H1 (cell line): Measurements from ENCODE around the gene B3GNT2. TPM values are rescaled to one million over a fixed set of nuclear protein-coding genes. Genes with fewer than 3 reads are reported as not detected.

ENCODE experiments used
- CTCF ChIA-PET: fragments of 300-600 bp; sonication (Branson Sonifier 250); formaldehyde crosslinking; loops from one replicate; lab custom pipeline; 2021; ENCODE audit not compliant: partially characterized antibody; lab: Charles Lee
- POLR2A ChIA-PET: fragments of 300-600 bp; sonication (Branson Sonifier 250); formaldehyde crosslinking; loops from one replicate; lab custom pipeline; 2021; ENCODE audit warnings: inconsistent platforms; ENCODE audit not compliant: partially characterized antibody; lab: Charles Lee
- DNase-seq, 2 experiments: peaks; one replicate each; pipeline versions ENCODE4 v3.0.0 to v3.0.0-alpha.2; 2010 to 2022; ENCODE audit warnings: low spot score in 2 of 2, low read depth in 1 of 2, mixed read lengths in 1 of 2
- FAIRE-seq: peaks from 2 replicates; lab custom pipeline; 2011; peaks lifted over from hg19 to GRCh38; lab: Jason Lieb, UNC
- H2AFZ ChIP-seq: 2 replicates; pipeline ENCODE4 v1.8.1; 2012; ENCODE audit warnings: low read length, inconsistent platforms
- H2AK5ac ChIP-seq: 2 replicates; pipeline ENCODE4 v1.6.1; 2013; ENCODE audit warnings: low read depth, low read length
- H2BK120ac ChIP-seq: replicated peaks from 2 replicates; pipeline ENCODE3; 2013; ENCODE audit warnings: low read depth, low read length, inconsistent platforms
- H2BK12ac ChIP-seq: 2 replicates; pipeline ENCODE4 v1.6.1; 2013; ENCODE audit warnings: low read depth, low read length
- H2BK15ac ChIP-seq: 2 replicates; pipeline ENCODE4 v1.6.1; 2013; ENCODE audit warnings: low read length
- H2BK20ac ChIP-seq: 2 replicates; pipeline ENCODE4 v1.6.1; 2013; ENCODE audit warnings: low read length
- H2BK5ac ChIP-seq: 2 replicates; pipeline ENCODE4 v1.6.1; 2013; ENCODE audit warnings: low read depth, low read length
- H3K14ac ChIP-seq: 2 replicates; pipeline ENCODE4 v1.6.1; 2013; ENCODE audit warnings: inconsistent platforms; ENCODE audit not compliant: insufficient read length
- H3K18ac ChIP-seq: 2 replicates; pipeline ENCODE4 v1.6.1; 2013; ENCODE audit warnings: low read length; ENCODE audit errors: extremely low read depth
- H3K23ac ChIP-seq: 2 replicates; pipeline ENCODE4 v1.6.1; 2013; ENCODE audit warnings: inconsistent platforms; ENCODE audit not compliant: insufficient read length
- H3K23me2 ChIP-seq: 2 replicates; pipeline ENCODE4 v1.6.1; 2013; ENCODE audit warnings: low read depth, low read length
- H3K27ac ChIP-seq: 2 replicates; pipeline ENCODE4 v1.6.1; 2011; ENCODE audit warnings: low read depth, low read length, inconsistent platforms
- H3K27me3 ChIP-seq, 4 experiments: replicated peaks in 1 of 4; 1 replicate in 1 of 4; 2 replicates in 3 of 4; pipeline versions ENCODE4 v1.6.1 to v1.8.1; 2011 to 2013; ENCODE audit warnings: low read length in 3 of 4, mild to moderate bottlenecking in 3 of 4, inconsistent platforms in 2 of 4, mixed read lengths in 2 of 4, moderate library complexity in 1 of 4; ENCODE audit not compliant: control insufficient read depth in 3 of 4, insufficient read depth in 3 of 4; ENCODE audit errors: extremely low read depth in 1 of 4
- H3K36me3 ChIP-seq, 4 experiments: 2 replicates each; pipeline versions ENCODE4 v1.6.1 to v1.8.1; 2011 to 2013; ENCODE audit warnings: mild to moderate bottlenecking in 4 of 4, low read length in 3 of 4, moderate library complexity in 2 of 4, control low read depth in 1 of 4, inconsistent platforms in 1 of 4; ENCODE audit not compliant: insufficient read depth in 4 of 4, control insufficient read depth in 2 of 4
- H3K4ac ChIP-seq: replicated peaks from 2 replicates; pipeline ENCODE3; 2013; ENCODE audit warnings: low read length, low read depth, mixed read lengths, inconsistent platforms; ENCODE audit not compliant: insufficient read length
- H3K4me1 ChIP-seq, 4 experiments: replicated peaks in 1 of 4; 1 replicate in 1 of 4; 2 replicates in 3 of 4; pipeline versions ENCODE4 v1.6.1 to v1.8.1; 2011 to 2013; ENCODE audit warnings: low read length in 3 of 4, inconsistent platforms in 2 of 4, mixed read lengths in 1 of 4; ENCODE audit not compliant: insufficient read depth in 4 of 4, control insufficient read depth in 3 of 4
- H3K4me2 ChIP-seq, 2 experiments: 2 replicates each; pipeline versions ENCODE4 v1.6.1 to v1.8.1; 2011 to 2013; ENCODE audit warnings: low read depth in 2 of 2, low read length in 2 of 2, control low read depth in 1 of 2, inconsistent platforms in 1 of 2, mild to moderate bottlenecking in 1 of 2; ENCODE audit not compliant: insufficient read depth in 1 of 2
- H3K4me3 ChIP-seq, 4 experiments: fragments of 200-600, 300-600 bp in 1 of 4; sonication (generic), shearing (Covaris generic), sonication (Bioruptor Twin) in 1 of 4; 2 replicates each; pipeline versions ENCODE4 v1.5.1 to v1.8.1; 2011 to 2016; ENCODE audit warnings: low read length in 4 of 4, low read depth in 3 of 4, control low read depth in 2 of 4, inconsistent platforms in 2 of 4, mild to moderate bottlenecking in 2 of 4, mixed read lengths in 1 of 4, moderate library complexity in 1 of 4; ENCODE audit not compliant: insufficient read depth in 2 of 4; ENCODE audit errors: extremely low read depth in 1 of 4
- H3K56ac ChIP-seq: replicated peaks from 2 replicates; pipeline ENCODE3; 2013; ENCODE audit warnings: low read depth, mild to moderate bottlenecking, mixed read lengths, low read length, inconsistent platforms; ENCODE audit not compliant: insufficient read length
- H3K79me1 ChIP-seq: 2 replicates; pipeline ENCODE4 v1.6.1; 2013; ENCODE audit warnings: low read depth, low read length, control low read depth
- H3K79me2 ChIP-seq, 2 experiments: 2 replicates each; pipeline versions ENCODE4 v1.6.1 to v1.8.1; 2012 to 2013; ENCODE audit warnings: low read length in 2 of 2, mild to moderate bottlenecking in 2 of 2, inconsistent platforms in 1 of 2; ENCODE audit not compliant: insufficient read depth in 2 of 2, control insufficient read depth in 1 of 2
- H3K9ac ChIP-seq, 4 experiments: replicated peaks in 1 of 4; 1 replicate in 1 of 4; 2 replicates in 3 of 4; pipeline versions ENCODE4 v1.6.1 to v1.8.1; 2011 to 2013; ENCODE audit warnings: low read depth in 3 of 4, low read length in 3 of 4, control low read depth in 2 of 4, mild to moderate bottlenecking in 2 of 4, moderate library complexity in 2 of 4, inconsistent platforms in 1 of 4; ENCODE audit errors: extremely low read depth in 1 of 4
- H3K9me3 ChIP-seq, 2 experiments: 2 replicates each; pipeline versions ENCODE4 v1.6.1 to v1.8.1; 2012 to 2013; ENCODE audit warnings: mild to moderate bottlenecking in 2 of 2, moderate library complexity in 2 of 2, control low read depth in 1 of 2, inconsistent platforms in 1 of 2, low read depth in 1 of 2, low read length in 1 of 2, mixed read lengths in 1 of 2; ENCODE audit not compliant: insufficient read depth in 2 of 2
- H4K20me1 ChIP-seq, 2 experiments: replicated peaks in 1 of 2; 2 replicates each; pipeline versions ENCODE3 to v1.8.1; 2011 to 2013; ENCODE audit warnings: inconsistent platforms in 2 of 2, low read length in 2 of 2, mild to moderate bottlenecking in 1 of 2; ENCODE audit not compliant: insufficient read depth in 2 of 2, control insufficient read depth in 1 of 2
- H4K5ac ChIP-seq: 2 replicates; pipeline ENCODE4 v1.6.1; 2013; ENCODE audit warnings: low read length, low read depth, mixed read lengths, inconsistent platforms; ENCODE audit not compliant: insufficient read length
- H4K8ac ChIP-seq: 2 replicates; pipeline ENCODE4 v1.8.0; 2013; ENCODE audit warnings: mild to moderate bottlenecking, moderate library complexity, low read length, inconsistent platforms; ENCODE audit not compliant: insufficient read depth; ENCODE audit errors: extremely low read depth
- H4K91ac ChIP-seq: replicated peaks from 2 replicates; pipeline ENCODE3; 2013; ENCODE audit warnings: low read length, mixed read lengths, inconsistent platforms; ENCODE audit not compliant: insufficient read length
- ATF2 ChIP-seq: IDR thresholded peaks from 2 replicates; pipeline ENCODE4 v1.6.1; 2012; ENCODE audit warnings: low read length, inconsistent platforms
- BACH1 ChIP-seq: IDR thresholded peaks from 2 replicates; pipeline ENCODE4 v1.6.1; 2012; ENCODE audit warnings: low read length, improper control_type of control experiment
- CHD2 ChIP-seq: IDR thresholded peaks from 2 replicates; pipeline ENCODE4 v1.6.1; 2012; ENCODE audit warnings: low read length, improper control_type of control experiment
- HDAC2 ChIP-seq, 2 experiments: fragments of 300-600 bp in 1 of 2; sonication (generic) in 1 of 2; IDR thresholded peaks; 2 replicates each; pipeline ENCODE4 v1.6.1; 2011 to 2012; ENCODE audit warnings: low read depth in 2 of 2, low read length in 2 of 2, mild to moderate bottlenecking in 2 of 2, moderate library complexity in 2 of 2, borderline replicate concordance in 1 of 2, inconsistent platforms in 1 of 2
- KDM4A ChIP-seq: IDR thresholded peaks from one replicate; pipeline ENCODE4 v1.7.1; 2012; ENCODE audit warnings: low read depth, mild to moderate bottlenecking, moderate library complexity, low read length, inconsistent platforms; ENCODE audit not compliant: severe bottlenecking
- KDM5A ChIP-seq: fragments of 200-600 bp; IDR thresholded peaks from 2 replicates; pipeline ENCODE4 v1.7.1; 2012; ENCODE audit warnings: mild to moderate bottlenecking, low read length, inconsistent platforms, mixed read lengths
- NANOG ChIP-seq: IDR thresholded peaks from 2 replicates; pipeline ENCODE4 v1.6.1; 2011; ENCODE audit warnings: low read length, low read depth, mild to moderate bottlenecking, inconsistent platforms; ENCODE audit not compliant: insufficient read depth, poor library complexity, severe bottlenecking
- NRF1 ChIP-seq: IDR thresholded peaks from 2 replicates; pipeline ENCODE4 v1.6.1; 2011; ENCODE audit warnings: mild to moderate bottlenecking, low read depth, low read length, improper control_type of control experiment
- PHF8 ChIP-seq: fragments of 200-600 bp; sonication (generic); conservative IDR thresholded peaks from 2 replicates; pipeline ENCODE4 v1.7.1; 2012; ENCODE audit warnings: low read depth, mild to moderate bottlenecking, inconsistent platforms, low read length, moderate library complexity
- RAD21 ChIP-seq, 2 experiments: IDR thresholded peaks in 1 of 2; conservative IDR thresholded peaks in 1 of 2; 2 replicates each; pipeline ENCODE4 v1.6.1; 2011; ENCODE audit warnings: low read depth in 2 of 2, low read length in 2 of 2, improper control_type of control experiment in 1 of 2, inconsistent platforms in 1 of 2, mild to moderate bottlenecking in 1 of 2, moderate library complexity in 1 of 2
- RBBP5 ChIP-seq: IDR thresholded peaks from 2 replicates; pipeline ENCODE4 v1.7.1; 2012; ENCODE audit warnings: low read depth, mild to moderate bottlenecking, inconsistent platforms, low read length, moderate library complexity, borderline replicate concordance
- SP4 ChIP-seq: IDR thresholded peaks from 2 replicates; pipeline ENCODE4 v1.6.1; 2012; ENCODE audit warnings: low read length, inconsistent platforms
- TBP ChIP-seq: IDR thresholded peaks from 2 replicates; pipeline ENCODE4 v1.6.1; 2011; ENCODE audit warnings: low read depth, low read length, improper control_type of control experiment
- YY1 ChIP-seq: IDR thresholded peaks from 2 replicates; pipeline ENCODE4 v1.6.1; 2011; ENCODE audit warnings: low read depth, mild to moderate bottlenecking, low read length
- polyA plus RNA-seq, 7 experiments: library from polyadenylated mRNA; depleted of rRNA in 3 of 7; stranded (reverse) in 5 of 7; unstranded in 2 of 7; fragments of >200 nt in 5 of 7; fragments of 200-250 nt in 2 of 7; gene quantifications; 1 replicate in 5 of 7; 2 replicates in 1 of 7; 4 replicates in 1 of 7; pipeline versions ENCODE4 v1.2.1 to v1.2.3, GENCODE V29; 2011 to 2013; ENCODE audit warnings: missing spikeins in 2 of 7, mixed read lengths in 2 of 7
- total RNA-seq: library from RNA; stranded (reverse); fragmentation: NEBNext Ultra II Directional; extraction: Animal tissue kit (Norgen Biotek cat#: 25700); gene quantifications from 2 replicates; pipeline ENCODE4 v1.2.1, GENCODE V29; 2021

Gene B3GNT2
- total and polyA plus RNA-seq, 2 of the 8 experiments (the other 6 are each of a cell fraction or from before 2014, with no cell fraction given), result 20.1 to 40.8 TPM

- H2BK12ac ChIP-seq, result no peak overlapping the region
- CTCF ChIA-PET, result no interaction called here
- no peak overlapping the region for H2AK5ac ChIP-seq
- no peaks in the 10 kb centered on the region for H3K9me3 ChIP-seq
- no peak overlapping the region for H3K4me2 ChIP-seq
- no peak for FAIRE-seq
- H4K20me1 ChIP-seq, result no peaks in the 10 kb centered on the region
- no peak overlapping the region for H4K5ac ChIP-seq
- no peak overlapping the region; the same call in 1 of the 2 replicates for H2BK20ac ChIP-seq
- DNase-seq, result no peak
- H3K79me2 ChIP-seq, result no peaks in the 10 kb centered on the region
- H2BK5ac ChIP-seq, result no peak overlapping the region
- H3K4me1 ChIP-seq, result peaks cover 0 to 3% (median 0%) of the 10 kb centered on the region in 4 experiments; a peak in 2 of 7 replicates
- H3K23me2 ChIP-seq, result no peaks in the 10 kb centered on the region
- no peak overlapping the region for H3K4me3 ChIP-seq
- H3K36me3 ChIP-seq, result no peaks in the 10 kb centered on the region
- POLR2A ChIA-PET, result no interaction called here
- H2BK15ac ChIP-seq, result no peak overlapping the region
- no peak overlapping the region for H4K91ac ChIP-seq
- H3K18ac ChIP-seq, result no peak overlapping the region
- H4K8ac ChIP-seq, result no peak overlapping the region
- H3K9ac ChIP-seq, result no peak overlapping the region
- H3K27me3 ChIP-seq, result no peaks in the 10 kb centered on the region
- no peak overlapping the region for H3K23ac ChIP-seq
- no peaks in the 10 kb centered on the region for H3K79me1 ChIP-seq
- H3K14ac ChIP-seq, result no peak overlapping the region
- H2BK120ac ChIP-seq, result no peak overlapping the region
- no peak overlapping the region for H3K27ac ChIP-seq
- no peak overlapping the region for H3K56ac ChIP-seq
- no peak overlapping the region for H2AFZ ChIP-seq
- no peak overlapping the region for H3K4ac ChIP-seq
- no peak for TF ChIP-seq HDAC2 (IDR thresholded peaks at IDR 0.05; ENCODE audit: borderline replicate concordance in 1 of 2, low read depth in 2 of 2, low read length in 2 of 2)
- no peak for TF ChIP-seq TBP
- TF ChIP-seq RAD21 (IDR thresholded peaks at IDR 0.05 in 1 of 2, conservative IDR thresholded peaks at IDR 0.05 in 1 of 2; ENCODE audit: low read depth in 2 of 2, low read length in 2 of 2), result no peak
- TF ChIP-seq KDM5A, result no peak
- TF ChIP-seq NRF1, result no peak
- no peak for TF ChIP-seq BACH1
- TF ChIP-seq NANOG, result no peak
- no peak for TF ChIP-seq SP4
- TF ChIP-seq ATF2, result no peak
- TF ChIP-seq PHF8, result no peak
- TF ChIP-seq RBBP5, result no peak
- TF ChIP-seq KDM4A, result no peak
- no peak for TF ChIP-seq YY1
- TF ChIP-seq CHD2, result no peak
Measured at GRCh38 chr2:62176801-62177200, 19.1 kb upstream of the B3GNT2 start.
